Endothelial cell of umbilical vein (primary cell): Measurements from ENCODE around the gene KRTAP2-1. TPM values are rescaled to one million over a fixed set of nuclear protein-coding genes. Genes with fewer than 3 reads are reported as not detected.

Experiments
- BruUV-seq: library from RNA; stranded (reverse); fragments of 400-500 nt; replicated peaks from 2 replicates; lab custom pipeline; 2021; lab: Mats Ljungman, UMichigan
- CTCF ChIA-PET: fragments of 300-600, 350-600 bp; sonication (Branson Sonifier 250); formaldehyde crosslinking; loops from one replicate; lab custom pipeline; 2021; ENCODE audit warnings: antibody characterized with exemption, inconsistent platforms; lab: Charles Lee
- POLR2A ChIA-PET: fragments of 300-600, 350-600 bp; sonication (Branson Sonifier 250); formaldehyde crosslinking; loops from one replicate; lab custom pipeline; 2021; ENCODE audit warnings: antibody characterized with exemption, inconsistent platforms; lab: Charles Lee
- DNase-seq: peaks from one replicate; pipeline ENCODE4 v3.0.0-alpha.2; 2011; ENCODE audit warnings: low read depth, low spot score
- FAIRE-seq: peaks from 2 replicates; lab custom pipeline; 2011; peaks lifted over from hg19 to GRCh38; lab: Jason Lieb, UNC
- H2AFZ ChIP-seq: 2 replicates; pipeline ENCODE4 v1.6.0; 2012; ENCODE audit warnings: low read depth, low read length, control low read depth, inconsistent platforms
- H3K27ac ChIP-seq: 2 replicates; pipeline ENCODE4 v1.5.1; 2011; ENCODE audit warnings: low read depth, mild to moderate bottlenecking, control low read depth, low read length, moderate library complexity; ENCODE audit not compliant: insufficient read depth
- H3K27me3 ChIP-seq, 2 experiments: 2 replicates each; pipeline versions ENCODE4 v1.6.0 to v1.6.1; 2011; ENCODE audit warnings: low read length in 2 of 2, mixed read lengths in 1 of 2; ENCODE audit not compliant: control insufficient read depth in 2 of 2, insufficient read depth in 2 of 2
- H3K36me3 ChIP-seq, 2 experiments: 2 replicates in 1 of 2; 3 replicates in 1 of 2; pipeline ENCODE4 v1.5.1; 2011; ENCODE audit warnings: low read length in 2 of 2, mild to moderate bottlenecking in 1 of 2, moderate library complexity in 1 of 2; ENCODE audit not compliant: control insufficient read depth in 2 of 2, insufficient read depth in 2 of 2; ENCODE audit errors: extremely low read depth in 1 of 2
- H3K4me1 ChIP-seq: 3 replicates; pipeline ENCODE4 v1.5.1; 2011; ENCODE audit warnings: mild to moderate bottlenecking, low read length; ENCODE audit not compliant: control insufficient read depth, insufficient read depth; ENCODE audit errors: extremely low read depth
- H3K4me2 ChIP-seq: 2 replicates; pipeline ENCODE4 v1.6.1; 2011; ENCODE audit warnings: low read length, control low read depth, mixed read lengths; ENCODE audit not compliant: insufficient read depth
- H3K4me3 ChIP-seq, 3 experiments: fragments of 200-600 bp in 1 of 3; sonication (generic), shearing (Covaris generic) in 1 of 3; replicated peaks in 1 of 3; 2 replicates each; pipeline ENCODE4 v1.5.1; 2011 to 2016; ENCODE audit warnings: control low read depth in 3 of 3, low read length in 3 of 3, mild to moderate bottlenecking in 2 of 3, inconsistent platforms in 1 of 3, low read depth in 1 of 3, moderate library complexity in 1 of 3; ENCODE audit not compliant: insufficient read depth in 1 of 3
- H3K79me2 ChIP-seq: 2 replicates; pipeline ENCODE4 v1.6.0; 2012; ENCODE audit warnings: low read length, inconsistent platforms; ENCODE audit not compliant: control insufficient read depth, insufficient read depth
- H3K9ac ChIP-seq: replicated peaks from 2 replicates; pipeline ENCODE3; 2011; ENCODE audit warnings: low read length, control low read depth; ENCODE audit not compliant: insufficient read depth; ENCODE audit errors: extremely low read depth
- H3K9me1 ChIP-seq: replicated peaks from 3 replicates; pipeline ENCODE4 v1.6.0; 2011; ENCODE audit warnings: mild to moderate bottlenecking, low read length; ENCODE audit not compliant: control insufficient read depth, insufficient read depth; ENCODE audit errors: extremely low read depth
- H3K9me3 ChIP-seq: replicated peaks from 2 replicates; pipeline ENCODE4 v1.5.1; 2012; ENCODE audit warnings: low read length, inconsistent platforms; ENCODE audit not compliant: control insufficient read depth, insufficient read depth
- H4K20me1 ChIP-seq: replicated peaks from 2 replicates; pipeline ENCODE3; 2011; ENCODE audit warnings: mild to moderate bottlenecking, low read length; ENCODE audit not compliant: control insufficient read depth, insufficient read depth; ENCODE audit errors: extremely low read depth
- CTCF ChIP-seq, 2 donors: IDR thresholded peaks; 1 replicate in 1 of 2; 2 replicates in 1 of 2; pipeline ENCODE4 v1.5.1; 2011; ENCODE audit warnings: low read length in 2 of 2, mild to moderate bottlenecking in 2 of 2, moderate library complexity in 2 of 2, control low read depth in 1 of 2, inconsistent platforms in 1 of 2, low read depth in 1 of 2; ENCODE audit not compliant: insufficient read depth in 1 of 2; ENCODE audit errors: extremely low read depth in 1 of 2
- EZH2 ChIP-seq: IDR thresholded peaks from 2 replicates; pipeline ENCODE4 v1.6.1; 2012; ENCODE audit warnings: borderline replicate concordance, low read depth, mild to moderate bottlenecking, moderate library complexity, low read length, inconsistent platforms; ENCODE audit not compliant: severe bottlenecking
- FOS ChIP-seq: IDR thresholded peaks from 2 replicates; pipeline ENCODE4 v1.6.1; 2011; ENCODE audit warnings: mild to moderate bottlenecking, low read length, moderate library complexity, borderline replicate concordance; ENCODE audit not compliant: insufficient read depth
- GATA2 ChIP-seq: IDR thresholded peaks from 2 replicates; pipeline ENCODE4 v1.7.0; 2011; ENCODE audit warnings: low read depth, mild to moderate bottlenecking, moderate library complexity, mixed read lengths, low read length; ENCODE audit not compliant: insufficient read length, insufficient read depth
- JUN ChIP-seq: IDR thresholded peaks from 2 replicates; pipeline ENCODE4 v1.6.1; 2011; ENCODE audit warnings: borderline replicate concordance, low read depth; ENCODE audit not compliant: insufficient read length, insufficient read depth
- MAX ChIP-seq: IDR thresholded peaks from 2 replicates; pipeline ENCODE4 v1.6.1; 2011; ENCODE audit not compliant: insufficient read depth, insufficient read length
- MYC ChIP-seq: IDR thresholded peaks from one replicate; pipeline ENCODE4 v1.6.1; 2011; ENCODE audit warnings: mild to moderate bottlenecking, low read depth, low read length
- POLR2A ChIP-seq: IDR thresholded peaks from 2 replicates; pipeline ENCODE4 v1.6.1; 2012; ENCODE audit warnings: low read depth, mild to moderate bottlenecking, control low read depth, low read length
- POLR2AphosphoS5 ChIP-seq: IDR thresholded peaks from 2 replicates; pipeline ENCODE4 v1.6.1; 2012; ENCODE audit warnings: low read depth, mild to moderate bottlenecking, control low read depth, low read length, moderate library complexity; ENCODE audit not compliant: insufficient read depth
- dilution Hi-C: fragments of 300-500 bp; cut with MboI; formaldehyde crosslinking; loops from one replicate; pipeline ENCODE4 v1.15.0; 2019; ENCODE audit warnings: low sequenced_read_pairs; ENCODE audit not compliant: extremely low pct_ligation_motif_present
- intact Hi-C: fragments of 100-400 bp; cut with micrococcal nuclease; formaldehyde crosslinking; loops from one replicate; pipeline ENCODE4 v1.10.0; 2022
- polyA plus RNA-seq, 4 experiments: library from polyadenylated mRNA; depleted of rRNA in 3 of 4; stranded (reverse) in 3 of 4; unstranded in 1 of 4; fragments of >200 nt; gene quantifications; 2 replicates each; pipeline versions ENCODE4 v1.2.1 to v1.2.3, GENCODE V29; 2011 to 2012; ENCODE audit warnings: missing spikeins in 1 of 4
- total RNA-seq: library from RNA; stranded (reverse); gene quantifications from 2 replicates; pipeline ENCODE4 v1.2.3, GENCODE V29; 2021

Gene KRTAP2-1
- total and polyA plus RNA-seq, 2 donors (not counting 3 experiments of a cell fraction or from before 2014, with no cell fraction given), result not detected

- no peak overlapping the region for H2AFZ ChIP-seq
- H3K9me1 ChIP-seq, result no peaks in the 10 kb centered on the region
- dilution Hi-C loops, result no loop called here
- no peaks in the 10 kb centered on the region for H3K9me3 ChIP-seq
- no peaks in the 10 kb centered on the region for H3K36me3 ChIP-seq
- BruUV-seq, result no TSS peak
- no peak for TF ChIP-seq GATA2
- TF ChIP-seq MYC, result no peak
- no peak for TF ChIP-seq JUN
- no peak for TF ChIP-seq MAX
- TF ChIP-seq POLR2A, result no peak
- TF ChIP-seq CTCF (IDR thresholded peaks at IDR 0.05; ENCODE audit: extremely low read depth in 1 of 2, insufficient read depth in 1 of 2, low read depth in 1 of 2, low read length in 2 of 2), result no peak
- no peak for TF ChIP-seq EZH2
- no peak for TF ChIP-seq POLR2AphosphoS5
- TF ChIP-seq FOS, result no peak
- H3K4me2 ChIP-seq, result no peak overlapping the region
- no peak overlapping the region for H3K9ac ChIP-seq
- ChIA-PET CTCF (no interaction called here), POLR2A (no interaction called here)
- DNase-seq (no peak), FAIRE-seq (no peak)
- no peak overlapping the region for H3K4me3 ChIP-seq
- H4K20me1 ChIP-seq, result no peaks in the 10 kb centered on the region
- H3K27ac ChIP-seq, result no peak overlapping the region
- no peaks in the 10 kb centered on the region for H3K4me1 ChIP-seq
- no peaks in the 10 kb centered on the region for H3K79me2 ChIP-seq
- intact Hi-C loops, result no loop called here
- H3K27me3 ChIP-seq, result no peaks in the 10 kb centered on the region
Measured at GRCh38 chr17:41069031-41069430, 21.9 kb upstream of the KRTAP2-1 start.
